SH-SY5Y (cell line): ENCODE measurements around the gene RRBP1.

Experiments used
- GATA2 ChIP-seq: IDR thresholded peaks from 2 replicates; pipeline ENCODE4 v1.6.1; 2011; ENCODE audit warnings: mild to moderate bottlenecking, low read depth, low read length
- GATA3 ChIP-seq: IDR thresholded peaks from 2 replicates; pipeline ENCODE4 v1.6.1; 2011; ENCODE audit warnings: low read depth, mild to moderate bottlenecking, low read length, moderate library complexity

GRCh38 chr20:17655865-17656479 lies 26.1 kb downstream of the RRBP1 start:
- TF ChIP-seq GATA3 (no peak), GATA2 (no peak)
